HepG2 (cell line): Measurements from ENCODE around the gene SYT7.

Source experiments
- CTCF ChIP-seq: sonication (generic); formaldehyde crosslinking; IDR thresholded peaks from 2 replicates; pipeline ENCODE4 v1.5.0; 2020; ENCODE audit warnings: mild to moderate bottlenecking, missing genetic modification reagents, moderate library complexity
- NFIC ChIP-seq: IDR thresholded peaks from 2 replicates; pipeline ENCODE4 v1.6.1; 2012; ENCODE audit warnings: mild to moderate bottlenecking, low read length, inconsistent platforms
- POLR2G ChIP-seq: fragments of 200-400 bp; formaldehyde crosslinking; IDR thresholded peaks from 2 replicates; pipeline ENCODE4 v1.6.1; 2018; ENCODE audit warnings: mild to moderate bottlenecking, low read depth, low read length, moderate library complexity
- TARDBP ChIP-seq: sonication (generic); formaldehyde crosslinking; IDR thresholded peaks from 2 replicates; pipeline ENCODE4 v1.8.0; 2022; ENCODE audit warnings: mild to moderate bottlenecking, missing genetic modification reagents
- ZNF512 ChIP-seq: sonication (generic); formaldehyde crosslinking; IDR thresholded peaks from 2 replicates; pipeline ENCODE4 v1.4.0; 2020; ENCODE audit warnings: mild to moderate bottlenecking, missing genetic modification reagents
- ZNF746 ChIP-seq: sonication (generic); formaldehyde crosslinking; IDR thresholded peaks from 2 replicates; pipeline ENCODE4 v1.8.0; 2022; ENCODE audit warnings: mild to moderate bottlenecking, missing genetic modification reagents
- ZNF878 ChIP-seq: sonication (generic); formaldehyde crosslinking; IDR thresholded peaks from 2 replicates; pipeline ENCODE4 v1.8.1; 2023; ENCODE audit warnings: mild to moderate bottlenecking, missing genetic modification reagents, moderate library complexity

- TF ChIP-seq NFIC (no peak), TARDBP (CRISPR knock-in tag) (no peak), ZNF512 (CRISPR knock-in tag) (no peak), ZNF746 (CRISPR knock-in tag) (no peak), CTCF (CRISPR knock-in tag) (no peak), POLR2G (no peak), ZNF878 (no peak)
These were observed 4.2 kb upstream of the SYT7 start for GRCh38 chr11:61585115-61585514.
